OCI-LY3 (cell line): ENCODE results near the gene GFPT1.

ENCODE experiments used
- EZH2phosphoT487 ChIP-seq: fragments of 200-600 bp; shearing (Covaris generic); IDR thresholded peaks from 2 replicates; pipeline ENCODE4 v1.6.1; 2018; ENCODE audit warnings: antibody characterized with exemption, mixed run types, low read depth
- TF ChIP-seq, protein P1 (sequence below): fragments of 200-600, 300-600 bp; sonication (generic); IDR thresholded peaks from 2 replicates; pipeline ENCODE4 v1.5.1; 2014; ENCODE audit warnings: antibody characterized with exemption, low read length, low read depth

DNA sequence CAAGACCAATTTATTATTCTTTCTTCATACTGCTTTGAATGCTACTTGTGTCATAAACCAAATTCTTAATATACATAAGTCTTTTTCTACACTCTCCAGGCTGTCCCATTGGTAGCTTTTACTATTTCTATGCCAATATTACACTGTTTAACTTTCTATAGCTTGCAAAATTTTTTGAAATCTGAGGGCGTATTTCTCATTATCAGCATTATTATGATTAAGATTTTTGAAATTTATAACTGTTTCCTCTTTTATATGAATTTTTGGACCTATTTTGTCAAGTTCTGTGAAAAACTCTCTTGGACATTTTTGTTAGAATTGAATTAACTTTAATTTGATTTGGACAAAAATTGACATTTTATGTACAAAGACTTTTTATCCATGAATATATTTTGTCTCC lies 98.6 kb downstream of the GFPT1 start:
- TF ChIP-seq, protein P1, sequence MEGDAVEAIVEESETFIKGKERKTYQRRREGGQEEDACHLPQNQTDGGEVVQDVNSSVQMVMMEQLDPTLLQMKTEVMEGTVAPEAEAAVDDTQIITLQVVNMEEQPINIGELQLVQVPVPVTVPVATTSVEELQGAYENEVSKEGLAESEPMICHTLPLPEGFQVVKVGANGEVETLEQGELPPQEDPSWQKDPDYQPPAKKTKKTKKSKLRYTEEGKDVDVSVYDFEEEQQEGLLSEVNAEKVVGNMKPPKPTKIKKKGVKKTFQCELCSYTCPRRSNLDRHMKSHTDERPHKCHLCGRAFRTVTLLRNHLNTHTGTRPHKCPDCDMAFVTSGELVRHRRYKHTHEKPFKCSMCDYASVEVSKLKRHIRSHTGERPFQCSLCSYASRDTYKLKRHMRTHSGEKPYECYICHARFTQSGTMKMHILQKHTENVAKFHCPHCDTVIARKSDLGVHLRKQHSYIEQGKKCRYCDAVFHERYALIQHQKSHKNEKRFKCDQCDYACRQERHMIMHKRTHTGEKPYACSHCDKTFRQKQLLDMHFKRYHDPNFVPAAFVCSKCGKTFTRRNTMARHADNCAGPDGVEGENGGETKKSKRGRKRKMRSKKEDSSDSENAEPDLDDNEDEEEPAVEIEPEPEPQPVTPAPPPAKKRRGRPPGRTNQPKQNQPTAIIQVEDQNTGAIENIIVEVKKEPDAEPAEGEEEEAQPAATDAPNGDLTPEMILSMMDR = no peak
- no peak for TF ChIP-seq EZH2phosphoT487
